Bronchial epithelial cell (primary cell): ENCODE measurements around the gene PRDM2. TPM values are rescaled to one million over a fixed set of nuclear protein-coding genes. Genes with fewer than 3 reads are reported as not detected.

Experiments used
- DNase-seq: peaks from one replicate; pipeline ENCODE4 v3.0.0-alpha.2; 2010; ENCODE audit warnings: low read depth
- FAIRE-seq: peaks from 2 replicates; lab custom pipeline; 2011; peaks lifted over from hg19 to GRCh38; lab: Jason Lieb, UNC
- H3K27me3 ChIP-seq: 2 replicates; pipeline ENCODE4 v1.5.1; 2011; ENCODE audit warnings: low read length; ENCODE audit not compliant: control insufficient read depth, insufficient read depth
- H3K36me3 ChIP-seq: 2 replicates; pipeline ENCODE4 v1.5.1; 2011; ENCODE audit warnings: low read length; ENCODE audit not compliant: control insufficient read depth, insufficient read depth
- H3K4me3 ChIP-seq: 2 replicates; pipeline ENCODE4 v1.5.1; 2011; ENCODE audit warnings: mild to moderate bottlenecking, low read depth, low read length, control low read depth
- total RNA-seq: library from RNA; depleted of rRNA; stranded (reverse); fragments of >200 nt; gene quantifications from 2 replicates; pipeline ENCODE4 v1.2.1, GENCODE V29; 2014
- TF ChIP-seq, protein P1 (sequence below): IDR thresholded peaks from 2 replicates; pipeline ENCODE4 v1.5.1; 2011; ENCODE audit warnings: mild to moderate bottlenecking, moderate library complexity, low read length, control low read depth, inconsistent platforms; ENCODE audit not compliant: insufficient read depth, severe bottlenecking

Gene PRDM2
- total RNA-seq, 1 donor from 2014 or later, result 7.1 TPM

GRCh38 chr1:13784971-13785370 is 85.0 kb downstream of the PRDM2 start:
- H3K36me3 ChIP-seq, result peaks cover 10% of the 10 kb centered on the region
- DNase-seq, result no peak
- H3K4me3 ChIP-seq, result no peak overlapping the region
- TF ChIP-seq, protein P1, sequence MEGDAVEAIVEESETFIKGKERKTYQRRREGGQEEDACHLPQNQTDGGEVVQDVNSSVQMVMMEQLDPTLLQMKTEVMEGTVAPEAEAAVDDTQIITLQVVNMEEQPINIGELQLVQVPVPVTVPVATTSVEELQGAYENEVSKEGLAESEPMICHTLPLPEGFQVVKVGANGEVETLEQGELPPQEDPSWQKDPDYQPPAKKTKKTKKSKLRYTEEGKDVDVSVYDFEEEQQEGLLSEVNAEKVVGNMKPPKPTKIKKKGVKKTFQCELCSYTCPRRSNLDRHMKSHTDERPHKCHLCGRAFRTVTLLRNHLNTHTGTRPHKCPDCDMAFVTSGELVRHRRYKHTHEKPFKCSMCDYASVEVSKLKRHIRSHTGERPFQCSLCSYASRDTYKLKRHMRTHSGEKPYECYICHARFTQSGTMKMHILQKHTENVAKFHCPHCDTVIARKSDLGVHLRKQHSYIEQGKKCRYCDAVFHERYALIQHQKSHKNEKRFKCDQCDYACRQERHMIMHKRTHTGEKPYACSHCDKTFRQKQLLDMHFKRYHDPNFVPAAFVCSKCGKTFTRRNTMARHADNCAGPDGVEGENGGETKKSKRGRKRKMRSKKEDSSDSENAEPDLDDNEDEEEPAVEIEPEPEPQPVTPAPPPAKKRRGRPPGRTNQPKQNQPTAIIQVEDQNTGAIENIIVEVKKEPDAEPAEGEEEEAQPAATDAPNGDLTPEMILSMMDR, result no peak
- FAIRE-seq, result no peak
- H3K27me3 ChIP-seq, result no peaks in the 10 kb centered on the region

DNA sequence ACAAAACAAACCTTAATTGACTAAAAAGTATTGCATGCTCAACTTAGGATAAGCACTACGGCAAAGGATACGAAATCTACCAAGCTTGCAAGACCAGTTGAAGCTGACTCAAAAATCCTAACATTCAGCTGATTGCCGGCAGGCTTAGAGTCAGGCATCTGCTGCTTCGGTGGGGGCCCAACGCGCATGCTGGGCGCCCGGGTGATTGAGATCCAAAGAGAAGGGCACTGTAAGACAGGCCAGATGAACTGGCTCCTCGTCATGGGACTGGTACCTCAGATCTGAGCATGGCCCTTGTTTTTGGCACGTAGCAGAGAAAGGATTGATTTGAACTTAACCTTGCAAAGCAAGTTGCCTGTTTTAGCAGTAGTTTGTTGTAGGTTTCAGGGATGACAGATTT is 86.6 kb downstream of the PRDM2 start:
- Histone ChIP-seq H3K36me3 (peaks cover 5% of the 10 kb centered on the region), H3K4me3 (no peak overlapping the region), H3K27me3 (no peaks in the 10 kb centered on the region)
- no peak for FAIRE-seq
- TF ChIP-seq, protein P1, result no peak
- no peak for DNase-seq

DNA sequence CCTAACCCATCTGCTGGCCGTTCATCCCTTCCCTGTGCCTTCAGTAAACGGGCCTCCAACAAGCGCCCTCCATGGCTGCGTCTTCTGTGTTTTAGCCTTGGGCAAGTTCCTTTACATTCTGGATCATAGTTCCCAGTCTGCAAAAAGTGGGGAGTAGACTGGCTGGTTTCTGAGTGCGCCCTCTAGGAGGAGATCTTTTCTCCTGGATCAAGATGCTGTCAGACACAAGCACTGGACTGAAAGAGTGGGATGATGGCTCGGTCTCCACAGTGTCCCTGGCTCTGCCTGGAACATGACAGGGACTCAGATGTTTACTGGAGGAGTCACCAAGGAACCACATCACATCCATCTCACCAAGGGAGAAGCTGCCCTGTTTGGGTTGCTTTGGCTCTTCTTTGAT is 88.8 kb downstream of the PRDM2 start:
- FAIRE-seq (no peak), DNase-seq (no peak)
- H3K4me3 ChIP-seq, result no peak overlapping the region
- H3K36me3 ChIP-seq, result peaks cover 4% of the 10 kb centered on the region
- TF ChIP-seq, protein P1, result no peak
- H3K27me3 ChIP-seq, result no peaks in the 10 kb centered on the region

GRCh38 chr1:13790290-13791030 is 90.5 kb downstream of the PRDM2 start:
- FAIRE-seq (no peak), DNase-seq (no peak)
- TF ChIP-seq, protein P1, result no peak
- H3K36me3 ChIP-seq, result peaks cover 4% of the 10 kb centered on the region
- no peak overlapping the region for H3K4me3 ChIP-seq
- H3K27me3 ChIP-seq, result no peaks in the 10 kb centered on the region

DNA sequence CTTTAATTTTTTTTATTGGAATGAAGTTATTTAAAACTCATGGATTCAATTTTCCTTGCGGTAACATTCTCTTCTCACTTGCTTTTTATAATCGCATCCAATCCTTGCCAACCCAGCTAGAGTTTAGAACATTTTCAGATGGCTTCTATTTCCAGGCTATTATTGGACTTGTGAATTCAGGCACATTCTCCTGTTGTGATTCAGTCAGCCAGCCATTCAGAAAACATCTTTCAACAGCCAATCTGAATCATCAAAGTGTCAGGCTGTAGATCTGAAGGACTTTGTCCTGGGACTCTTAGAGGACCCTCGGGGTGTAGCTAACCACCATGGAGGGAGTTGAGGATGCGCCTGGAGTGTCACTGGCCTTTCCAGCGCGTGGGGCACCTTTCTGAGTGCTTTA is 92.4 kb downstream of the PRDM2 start:
- TF ChIP-seq, protein P1, result no peak
- no peak for FAIRE-seq
- Histone ChIP-seq H3K4me3 (no peak overlapping the region), H3K36me3 (peaks cover 4% of the 10 kb centered on the region), H3K27me3 (no peaks in the 10 kb centered on the region)
- peak; percentile 50 for DNase-seq
